Gastrocnemius medialis (tissue), 4 donors: ENCODE measurements around the gene GCNA. TPM values are rescaled to one million over a fixed set of nuclear protein-coding genes. Genes with fewer than 3 reads are reported as not detected.

Experiments
- ATAC-seq, 2 donors: fragments of 150-250 bp; one replicate each; pipeline ENCODE4 v1.9.1; 2016
- DNase-seq, 2 donors: peaks; one replicate each; pipeline ENCODE4 v3.0.0-alpha.2; 2019
- H3K27ac ChIP-seq, 4 donors: fragments of 200-600 bp; sonication (generic); 1 replicate in 1 of 4; 2 replicates in 3 of 4; pipeline ENCODE4 v1.5.1; 2016 to 2018; ENCODE audit warnings: mild to moderate bottlenecking in 2 of 4, moderate library complexity in 1 of 4
- H3K27me3 ChIP-seq, 3 donors: fragments of 200-600 bp; sonication (generic) in 2 of 3; 1 replicate in 1 of 3; 2 replicates in 2 of 3; pipeline versions ENCODE4 v1.5.1 to v1.6.0; 2016 to 2019; ENCODE audit warnings: mild to moderate bottlenecking in 1 of 3, moderate library complexity in 1 of 3
- H3K36me3 ChIP-seq, 2 donors: fragments of 200-600 bp; sonication (generic) in 1 of 2; one replicate each; pipeline ENCODE4 v1.5.1; 2017 to 2018
- H3K4me1 ChIP-seq, 2 donors: fragments of 200-600 bp; sonication (generic) in 1 of 2; one replicate each; pipeline ENCODE4 v1.5.1; 2016 to 2017; ENCODE audit warnings: mild to moderate bottlenecking in 2 of 2
- H3K4me3 ChIP-seq, 4 donors: fragments of 200-600 bp; sonication (generic) in 3 of 4; 1 replicate in 1 of 4; 2 replicates in 3 of 4; pipeline ENCODE4 v1.5.1; 2016 to 2019; ENCODE audit warnings: mild to moderate bottlenecking in 2 of 4
- H3K9me3 ChIP-seq, 3 donors: fragments of 200-600 bp; sonication (generic) in 2 of 3; 1 replicate in 1 of 3; 2 replicates in 2 of 3; pipeline ENCODE4 v1.5.1; 2016 to 2019
- CTCF ChIP-seq, 5 experiments: fragments of 450-650 bp in 3 of 5; fragments of 200-600 bp in 2 of 5; sonication (generic) in 2 of 5; IDR thresholded peaks in 4 of 5; conservative IDR thresholded peaks in 1 of 5; 1 replicate in 4 of 5; 2 replicates in 1 of 5; pipeline ENCODE4 v1.5.1; 2016 to 2019; ENCODE audit warnings: antibody characterized with exemption in 5 of 5, mild to moderate bottlenecking in 3 of 5, moderate library complexity in 3 of 5
- POLR2A ChIP-seq, 2 donors: fragments of 450-650 bp; IDR thresholded peaks; one replicate each; pipeline ENCODE4 v1.6.1; 2017; ENCODE audit warnings: antibody characterized with exemption in 2 of 2, mild to moderate bottlenecking in 2 of 2, moderate library complexity in 2 of 2
- in situ Hi-C, 4 donors: fragments of 200-750 bp; cut with MboI; loops; one replicate each; pipeline versions ENCODE4 v1.15.0 to v1.8.0; 2017; ENCODE audit warnings: low sequenced_read_pairs in 4 of 4
- intact Hi-C: fragments of 100-400 bp; cut with DNase I; formaldehyde crosslinking; loops from one replicate; pipeline ENCODE4 v1.15.1; 2023; ENCODE audit warnings: low total_unique reads
- total RNA-seq, 4 donors: library from RNA; depleted of rRNA; stranded (reverse); fragments of >200 nt; gene quantifications; one replicate each; pipeline versions ENCODE4 v1.1.0 to v1.2.3, GENCODE V29; 2016

The GCNA gene
- total RNA-seq, 4 donors from 2014 or later: 0.95 to 5.4 (median 1.4) TPM

- Histone ChIP-seq H3K9me3 (no peaks in the 10 kb centered on the region), H3K36me3 (peaks cover 0 to 14% of the 10 kb centered on the region in 2 donors), H3K4me3 (no peak overlapping the region), H3K27ac (peak overlapping the region; percentile 68 to 95 (median 90)), H3K4me1 (peaks cover 42 to 59% of the 10 kb centered on the region in 2 donors), H3K27me3 (no peaks in the 10 kb centered on the region)
- TF ChIP-seq POLR2A (IDR thresholded peaks at IDR 0.05) (no peak), CTCF (IDR thresholded peaks at IDR 0.05 in 4 of 5, conservative IDR thresholded peaks at IDR 0.05 in 1 of 5) (no peak)
- intact Hi-C loops: no loop called here
- in situ Hi-C loops: no loop called here
- DNase-seq: no peak
- peak; percentile 61 to 79 for ATAC-seq
These were observed 35.4 kb upstream of the GCNA start for GRCh38 chrX:71542825-71543224.

GRCh38 chrX:71543316-71543715, 34.9 kb upstream of the GCNA start:
- intact Hi-C loops: no loop called here
- ATAC-seq (peak; percentile 81 to 83), DNase-seq (no peak)
- H3K4me3 ChIP-seq: no peak overlapping the region
- no peak for TF ChIP-seq CTCF (IDR thresholded peaks at IDR 0.05 in 4 of 5, conservative IDR thresholded peaks at IDR 0.05 in 1 of 5)
- no peak for TF ChIP-seq POLR2A (IDR thresholded peaks at IDR 0.05)
- no peaks in the 10 kb centered on the region for H3K27me3 ChIP-seq
- peak overlapping the region; percentile 68 to 95 (median 90) for H3K27ac ChIP-seq
- no peaks in the 10 kb centered on the region for H3K9me3 ChIP-seq
- in situ Hi-C loops: no loop called here
- H3K4me1 ChIP-seq: peaks cover 38 to 55% of the 10 kb centered on the region in 2 donors
- H3K36me3 ChIP-seq: peaks cover 0 to 19% of the 10 kb centered on the region in 2 donors

- H3K27me3 ChIP-seq: no peaks in the 10 kb centered on the region
- ATAC-seq: no peak
- H3K27ac ChIP-seq: peak overlapping the region; percentile 37 to 95 (median 90)
- in situ Hi-C loops (no loop called here), intact Hi-C loops (no loop called here)
- H3K4me3 ChIP-seq: no peak overlapping the region
- no peak for DNase-seq
- peaks cover 0 to 22% of the 10 kb centered on the region in 2 donors for H3K36me3 ChIP-seq
- TF ChIP-seq CTCF (IDR thresholded peaks at IDR 0.05 in 4 of 5, conservative IDR thresholded peaks at IDR 0.05 in 1 of 5) (no peak), POLR2A (IDR thresholded peaks at IDR 0.05) (no peak)
- no peaks in the 10 kb centered on the region for H3K9me3 ChIP-seq
- peaks cover 30 to 34% of the 10 kb centered on the region in 2 donors for H3K4me1 ChIP-seq
These were observed 32.9 kb upstream of the GCNA start for GRCh38 chrX:71545364-71545763.

GRCh38 chrX:71546879-71547278, 31.4 kb upstream of the GCNA start:
- Histone ChIP-seq H3K27ac (peak overlapping the region in 2 of 4 donors; percentile 26 to 34), H3K4me3 (no peak overlapping the region), H3K27me3 (no peaks in the 10 kb centered on the region), H3K9me3 (no peaks in the 10 kb centered on the region), H3K4me1 (peaks cover 18 to 21% of the 10 kb centered on the region in 2 donors), H3K36me3 (peaks cover 0 to 22% of the 10 kb centered on the region in 2 donors)
- intact Hi-C loops: no loop called here
- ATAC-seq (no peak), DNase-seq (no peak)
- in situ Hi-C loops: no loop called here
- TF ChIP-seq CTCF (IDR thresholded peaks at IDR 0.05 in 4 of 5, conservative IDR thresholded peaks at IDR 0.05 in 1 of 5) (no peak), POLR2A (IDR thresholded peaks at IDR 0.05) (no peak)

- intact Hi-C loops: no loop called here
- in situ Hi-C loops: no loop called here
- H3K4me1 ChIP-seq: peaks cover 14 to 16% of the 10 kb centered on the region in 2 donors
- no peak for ATAC-seq
- no peaks in the 10 kb centered on the region for H3K9me3 ChIP-seq
- no peak overlapping the region for H3K4me3 ChIP-seq
- no peak for DNase-seq
- no peaks in the 10 kb centered on the region for H3K27me3 ChIP-seq
- H3K27ac ChIP-seq: peak overlapping the region in 2 of 4 donors; percentile 26 to 34
- H3K36me3 ChIP-seq: peaks cover 0 to 22% of the 10 kb centered on the region in 2 donors
- TF ChIP-seq POLR2A (IDR thresholded peaks at IDR 0.05) (no peak), CTCF (IDR thresholded peaks at IDR 0.05 in 4 of 5, conservative IDR thresholded peaks at IDR 0.05 in 1 of 5) (no peak)
These were observed 30.9 kb upstream of the GCNA start for GRCh38 chrX:71547339-71547738.
